HepG2 (cell line): Measurements from ENCODE around the gene DSG2. TPM values are rescaled to one million over a fixed set of nuclear protein-coding genes. Genes with fewer than 3 reads are reported as not detected.

Source experiments
- ATAC-seq: fragments of 200-7000 bp; cut with Tn5 transposase; 3 replicates; pipeline ENCODE4 v1.9.1; 2020; ENCODE audit warnings: mild to moderate bottlenecking, moderate library complexity
- BruUV-seq: library from RNA; stranded (reverse); fragments of 400-500 nt; replicated peaks from 2 replicates; lab custom pipeline; 2021; lab: Mats Ljungman, UMichigan
- CTCF ChIA-PET: fragments of 300-600 bp; formaldehyde crosslinking; extraction: SDS; loops from one replicate; lab custom pipeline; 2021; ENCODE audit warnings: low total read pairs, inconsistent platforms, low intra/inter-chr PET ratio; lab: Yijun Ruan, JAX
- POLR2A ChIA-PET: fragments of 350-600 bp; sonication (Branson Sonifier 250); formaldehyde crosslinking; loops from one replicate; lab custom pipeline; 2020; ENCODE audit warnings: antibody characterized with exemption, inconsistent platforms; lab: Yijun Ruan, JAX
- DNase-seq: peaks from one replicate; pipeline ENCODE4 v3.0.0-alpha.2; 2015; ENCODE audit warnings: low spot score
- FAIRE-seq: peaks from 3 replicates; lab custom pipeline; 2011; peaks lifted over from hg19 to GRCh38; lab: Jason Lieb, UNC
- H2AFZ ChIP-seq: one replicate; pipeline ENCODE4 v1.6.1; 2011; ENCODE audit warnings: low read length, inconsistent platforms
- H3K27ac ChIP-seq: fragments of 300-600 bp; 3 replicates; pipeline ENCODE4 v1.8.0; 2011; ENCODE audit warnings: mixed run types, mild to moderate bottlenecking, mixed read lengths, low read length, inconsistent platforms; ENCODE audit not compliant: insufficient read depth; ENCODE audit errors: extremely low read length
- H3K27me3 ChIP-seq, 2 experiments: fragments of 200-600 bp in 1 of 2; 2 replicates in 1 of 2; 3 replicates in 1 of 2; pipeline versions ENCODE4 v1.6.0 to v1.8.0; 2011; ENCODE audit warnings: low read length in 2 of 2, mild to moderate bottlenecking in 2 of 2, moderate library complexity in 2 of 2, inconsistent platforms in 1 of 2; ENCODE audit not compliant: insufficient read depth in 2 of 2, control insufficient read depth in 1 of 2
- H3K36me3 ChIP-seq, 2 experiments: fragments of 200-600 bp in 1 of 2; replicated peaks in 1 of 2; 2 replicates in 1 of 2; 3 replicates in 1 of 2; pipeline versions ENCODE4 v1.5.1 to v1.8.0; 2011; ENCODE audit warnings: low read length in 2 of 2, inconsistent platforms in 1 of 2; ENCODE audit not compliant: insufficient read depth in 2 of 2, control insufficient read depth in 1 of 2
- H3K4me1 ChIP-seq: 2 replicates; pipeline ENCODE4 v1.5.1; 2012; ENCODE audit warnings: low read length, inconsistent platforms; ENCODE audit not compliant: insufficient read depth
- H3K4me2 ChIP-seq: 2 replicates; pipeline ENCODE4 v1.6.0; 2011; ENCODE audit warnings: low read depth, low read length, inconsistent platforms
- H3K4me3 ChIP-seq, 3 experiments: fragments of 200-600 bp in 1 of 3; sonication (generic), shearing (Covaris generic) in 1 of 3; replicated peaks in 1 of 3; 2 replicates each; pipeline ENCODE4 v1.5.1; 2011 to 2016; ENCODE audit warnings: low read length in 3 of 3, inconsistent platforms in 2 of 3, low read depth in 2 of 3, mild to moderate bottlenecking in 2 of 3, control low read depth in 1 of 3, mixed read lengths in 1 of 3; ENCODE audit not compliant: insufficient read depth in 1 of 3
- H3K79me2 ChIP-seq: one replicate; pipeline ENCODE4 v1.6.1; 2011; ENCODE audit warnings: low read length, inconsistent platforms; ENCODE audit not compliant: insufficient read depth
- H3K9ac ChIP-seq: 2 replicates; pipeline ENCODE4 v1.6.0; 2011; ENCODE audit warnings: mild to moderate bottlenecking, low read depth, low read length, inconsistent platforms; ENCODE audit not compliant: insufficient read depth
- H3K9me3 ChIP-seq: 2 replicates; pipeline ENCODE4 v1.5.1; 2012; ENCODE audit warnings: mild to moderate bottlenecking, low read length
- H4K20me1 ChIP-seq: 2 replicates; pipeline ENCODE4 v1.6.0; 2011; ENCODE audit warnings: inconsistent platforms, mild to moderate bottlenecking, low read length, moderate library complexity; ENCODE audit not compliant: insufficient read depth
- AKAP8 ChIP-seq: sonication (generic); formaldehyde crosslinking; IDR thresholded peaks from 2 replicates; pipeline ENCODE4 v1.5.1; 2020; ENCODE audit warnings: mild to moderate bottlenecking, missing genetic modification reagents
- ATF7-NPFF ChIP-seq: sonication (generic); formaldehyde crosslinking; IDR thresholded peaks from 2 replicates; pipeline ENCODE4 v1.8.1; 2023; ENCODE audit warnings: mild to moderate bottlenecking, low read depth, missing genetic modification reagents, moderate library complexity
- HDAC2 ChIP-seq: sonication (generic); formaldehyde crosslinking; IDR thresholded peaks from 2 replicates; pipeline ENCODE4 v1.4.0; 2020; ENCODE audit warnings: missing genetic modification reagents
- PHF8 ChIP-seq: sonication (generic); formaldehyde crosslinking; IDR thresholded peaks from 2 replicates; pipeline ENCODE4 v1.5.0; 2020; ENCODE audit warnings: missing genetic modification reagents
- PPARG ChIP-seq: conservative IDR thresholded peaks from 2 replicates; pipeline ENCODE4 v1.6.1; 2016; ENCODE audit warnings: missing biosample characterization, missing genetic modification reagents
- SALL1 ChIP-seq: sonication (generic); formaldehyde crosslinking; IDR thresholded peaks from 2 replicates; pipeline ENCODE4 v1.8.0; 2022; ENCODE audit warnings: mild to moderate bottlenecking, missing genetic modification reagents
- STAG1 ChIP-seq: sonication (generic); formaldehyde crosslinking; IDR thresholded peaks from 2 replicates; pipeline ENCODE4 v1.4.0; 2020; ENCODE audit warnings: missing genetic modification reagents
- TAF15 ChIP-seq: fragments of 200-400 bp; formaldehyde crosslinking; IDR thresholded peaks from one replicate; pipeline ENCODE4 v1.6.1; 2018; ENCODE audit warnings: mild to moderate bottlenecking, low read depth, low read length; ENCODE audit not compliant: poor library complexity, severe bottlenecking
- TCF12 ChIP-seq, 2 experiments: fragments of 450-650 bp in 1 of 2; sonication (generic) in 1 of 2; formaldehyde crosslinking in 1 of 2; IDR thresholded peaks; 2 replicates each; pipeline versions ENCODE4 v1.6.1 to v1.8.0; 2017 to 2022; ENCODE audit warnings: antibody characterized with exemption in 1 of 2, mild to moderate bottlenecking in 1 of 2, missing genetic modification reagents in 1 of 2, moderate library complexity in 1 of 2
- ZNF224 ChIP-seq: sonication (generic); formaldehyde crosslinking; IDR thresholded peaks from 2 replicates; pipeline ENCODE4 v1.5.0; 2020; ENCODE audit warnings: mild to moderate bottlenecking, missing genetic modification reagents
- ZNF3 ChIP-seq: IDR thresholded peaks from 2 replicates; pipeline ENCODE4 v1.7.0; 2017; ENCODE audit warnings: inconsistent platforms
- ZNF33B ChIP-seq: sonication (generic); formaldehyde crosslinking; IDR thresholded peaks from 2 replicates; pipeline ENCODE4 v1.5.1; 2020; ENCODE audit warnings: mild to moderate bottlenecking, missing genetic modification reagents
- ZNF768 ChIP-seq: sonication (generic); formaldehyde crosslinking; IDR thresholded peaks from 2 replicates; pipeline ENCODE4 v1.4.0; 2020; ENCODE audit warnings: missing genetic modification reagents
- ZNF781 ChIP-seq: sonication (generic); formaldehyde crosslinking; IDR thresholded peaks from 2 replicates; pipeline ENCODE4 v1.5.1; 2020; ENCODE audit warnings: borderline replicate concordance, mild to moderate bottlenecking, missing genetic modification reagents; ENCODE audit errors: not compliant biosample characterization
- ZSCAN12 ChIP-seq: sonication (generic); formaldehyde crosslinking; IDR thresholded peaks from 2 replicates; pipeline ENCODE4 v1.9.0; 2021; ENCODE audit warnings: mild to moderate bottlenecking, missing genetic modification reagents
- WGBS: methylation state at CpG from one replicate; pipeline ENCODE4 v1.1.6; 2017; ENCODE audit warnings: low lambda C conversion rate; 5-methylcytosine and 5-hydroxymethylcytosine counted together
- in situ Hi-C: cut with HindIII; loops from 2 replicates; pipeline ENCODE4 v1.10.0; 2017; ENCODE audit warnings: low pct_unique_long_range_greater_than_20kb; ENCODE audit not compliant: extremely low pct_ligation_motif_present
- intact Hi-C: fragments of 100-400 bp; cut with micrococcal nuclease; formaldehyde crosslinking; loops from one replicate; pipeline ENCODE4 v1.10.0; 2022; ENCODE audit not compliant: unreplicated experiment
- polyA plus RNA-seq, 8 experiments: library from polyadenylated mRNA; depleted of rRNA in 3 of 8; stranded (reverse) in 7 of 8; unstranded in 1 of 8; fragments of >200 nt; fragmentation: Illumina TruSeq in 4 of 8; extraction: Trizol in 4 of 8; gene quantifications; 2 replicates each; pipeline versions ENCODE4 v1.2.1 to v1.2.3, GENCODE V29; 2011 to 2016; ENCODE audit warnings: low read depth in 4 of 8, missing spikeins in 1 of 8, mixed read lengths in 1 of 8; ENCODE audit not compliant: insufficient read depth in 1 of 8
- total RNA-seq, 5 experiments: library from RNA; depleted of rRNA; stranded (reverse); fragments of >200 nt; fragmentation: Illumina TruSeq; extraction: Trizol; gene quantifications; 2 replicates each; pipeline ENCODE4 v1.2.3, GENCODE V29; 2016; ENCODE audit warnings: low read depth in 1 of 5
- TF ChIP-seq, protein P1 (sequence below): sonication (generic); formaldehyde crosslinking; IDR thresholded peaks from 2 replicates; pipeline ENCODE4 v1.8.1; 2023; ENCODE audit warnings: mild to moderate bottlenecking, moderate library complexity, missing genetic modification reagents
- TF ChIP-seq, protein P2 (sequence below): sonication (generic); formaldehyde crosslinking; IDR thresholded peaks from 2 replicates; pipeline ENCODE4 v1.8.0; 2022; ENCODE audit warnings: low read depth, missing genetic modification reagents
- TF ChIP-seq, protein P3 (sequence below): sonication (generic); formaldehyde crosslinking; IDR thresholded peaks from 2 replicates; pipeline ENCODE4 v1.4.0; 2020; ENCODE audit warnings: mild to moderate bottlenecking, low read depth, missing genetic modification reagents

Gene DSG2
- total and polyA plus RNA-seq, 2 of the 13 experiments (the other 11 are each of a cell fraction or from before 2014, with no cell fraction given) = 23.3 to 66.7 TPM

DNA sequence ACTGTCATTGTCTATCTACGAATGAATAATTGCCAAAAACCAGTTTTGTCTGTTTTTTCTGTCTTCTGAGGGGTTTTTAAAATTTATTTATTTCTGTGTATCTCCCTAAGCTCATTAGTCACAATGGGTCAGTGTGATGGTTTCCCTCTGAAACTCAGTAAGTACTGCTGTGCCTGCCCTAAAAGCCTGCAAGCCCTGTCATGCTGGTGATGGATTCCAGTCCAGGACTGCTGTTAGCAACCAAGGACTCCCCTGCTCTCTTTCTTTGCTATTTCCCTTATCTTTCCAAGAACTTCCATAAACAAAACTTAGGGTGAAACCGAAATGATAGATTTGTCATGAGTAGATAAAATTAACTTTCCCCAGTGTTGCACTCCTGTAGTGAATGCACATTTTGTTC is 11.8 kb upstream of the DSG2 start:
- POLR2A ChIA-PET = no interaction called here
- 23% methylated on average over 2 of the region's 2 CpGs for WGBS
- DNase-seq = no peak
- H3K79me2 ChIP-seq = no peaks in the 10 kb centered on the region
- no peaks in the 10 kb centered on the region for H3K9me3 ChIP-seq
- no peak for FAIRE-seq
- CTCF ChIA-PET = no interaction called here
- ATAC-seq = no peak
- H3K27ac ChIP-seq = no peak overlapping the region
- no peak overlapping the region for H2AFZ ChIP-seq
- H3K4me3 ChIP-seq = no peak overlapping the region
- no peaks in the 10 kb centered on the region for H3K4me1 ChIP-seq
- no peaks in the 10 kb centered on the region for H4K20me1 ChIP-seq
- H3K27me3 ChIP-seq = peaks cover 0 to 17% of the 10 kb centered on the region in 2 experiments; a peak in 2 of 5 replicates
- intact Hi-C loops (no loop called here), in situ Hi-C loops (no loop called here)
- no peak overlapping the region for H3K4me2 ChIP-seq
- TF ChIP-seq ZNF33B (CRISPR knock-in tag) (no peak), STAG1 (CRISPR knock-in tag) (no peak), SALL1 (no peak), ZNF768 (no peak), ATF7-NPFF (CRISPR knock-in tag) (no peak), TAF15 (no peak), TCF12 (IDR thresholded peaks at IDR 0.05) (no peak), TCF12 (CRISPR knock-in tag; IDR thresholded peaks at IDR 0.05) (no peak), ZNF3 (CRISPR knock-in tag) (no peak), ZNF224 (CRISPR knock-in tag) (no peak), ZNF781 (CRISPR knock-in tag) (no peak), PHF8 (CRISPR knock-in tag) (no peak), HDAC2 (CRISPR knock-in tag) (no peak), PPARG (CRISPR knock-in tag) (no peak), AKAP8 (CRISPR knock-in tag) (no peak), ZSCAN12 (no peak)
- TF ChIP-seq, protein P1, sequence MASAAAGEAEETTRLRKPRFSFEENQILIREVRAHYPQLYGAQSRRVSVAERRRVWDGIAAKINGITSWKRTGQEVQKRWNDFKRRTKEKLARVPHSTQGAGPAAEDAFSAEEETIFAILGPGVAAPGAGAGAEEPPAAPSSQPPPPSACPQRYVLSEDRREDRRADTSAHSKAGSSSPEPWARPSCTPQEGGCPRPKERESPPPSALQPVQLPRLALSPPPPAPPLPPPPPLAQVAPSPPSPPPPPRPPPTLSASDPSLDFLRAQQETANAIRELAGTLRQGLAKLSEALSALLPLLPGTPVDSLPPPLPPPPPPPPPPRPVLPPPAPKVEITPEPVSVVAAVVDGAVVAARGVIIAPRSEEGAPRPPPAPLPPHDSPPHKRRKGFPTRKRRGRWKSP = no peak
- TF ChIP-seq, protein P2, sequence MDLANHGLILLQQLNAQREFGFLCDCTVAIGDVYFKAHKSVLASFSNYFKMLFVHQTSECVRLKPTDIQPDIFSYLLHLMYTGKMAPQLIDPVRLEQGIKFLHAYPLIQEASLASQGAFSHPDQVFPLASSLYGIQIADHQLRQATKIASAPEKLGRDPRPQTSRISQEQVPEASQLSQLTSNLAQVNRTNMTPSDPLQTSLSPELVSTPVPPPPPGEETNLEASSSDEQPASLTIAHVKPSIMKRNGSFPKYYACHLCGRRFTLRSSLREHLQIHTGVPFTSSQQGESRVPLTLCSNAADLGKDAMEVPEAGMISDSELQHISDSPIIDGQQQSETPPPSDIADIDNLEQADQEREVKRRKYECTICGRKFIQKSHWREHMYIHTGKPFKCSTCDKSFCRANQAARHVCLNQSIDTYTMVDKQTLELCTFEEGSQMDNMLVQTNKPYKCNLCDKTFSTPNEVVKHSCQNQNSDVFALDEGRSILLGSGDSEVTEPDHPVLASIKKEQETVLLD (CRISPR knock-in tag) = no peak
- TF ChIP-seq, protein P3, sequence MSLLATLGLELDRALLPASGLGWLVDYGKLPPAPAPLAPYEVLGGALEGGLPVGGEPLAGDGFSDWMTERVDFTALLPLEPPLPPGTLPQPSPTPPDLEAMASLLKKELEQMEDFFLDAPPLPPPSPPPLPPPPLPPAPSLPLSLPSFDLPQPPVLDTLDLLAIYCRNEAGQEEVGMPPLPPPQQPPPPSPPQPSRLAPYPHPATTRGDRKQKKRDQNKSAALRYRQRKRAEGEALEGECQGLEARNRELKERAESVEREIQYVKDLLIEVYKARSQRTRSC (CRISPR knock-in tag) = no peak
- no TSS peak for BruUV-seq
- no peaks in the 10 kb centered on the region for H3K36me3 ChIP-seq
- no peak overlapping the region for H3K9ac ChIP-seq
